RWPE1 (cell line): ENCODE measurements around the gene NACAD.

Experiments used
- CTCF ChIA-PET: fragments of 350-600 bp; sonication (Branson Sonifier 250); formaldehyde crosslinking; extraction: SDS; loops from one replicate; lab custom pipeline; 2021; lab: Yijun Ruan, JAX
- POLR2A ChIA-PET: fragments of 400-600 bp; formaldehyde crosslinking; extraction: SDS; loops from one replicate; lab custom pipeline; 2020; ENCODE audit warnings: antibody characterized with exemption; ENCODE audit not compliant: low non-redundant PET; lab: Yijun Ruan, JAX
- DNase-seq: peaks from one replicate; pipeline ENCODE4 v3.0.0; 2012; ENCODE audit warnings: low spot score
- H3K27ac ChIP-seq: fragments of 450-650 bp; 2 replicates; pipeline ENCODE4 v1.5.1; 2017
- TF ChIP-seq, protein P1 (sequence below): fragments of 450-650 bp; conservative IDR thresholded peaks from 2 replicates; pipeline ENCODE4 v1.5.1; 2017; ENCODE audit warnings: low read depth, mild to moderate bottlenecking

Gene NACAD

GRCh38 chr7:45061352-45061751 is 27.4 kb downstream of the NACAD start:
- H3K27ac ChIP-seq = no peak overlapping the region
- ChIA-PET CTCF (no interaction called here), POLR2A (no interaction called here)
- TF ChIP-seq, protein P1, sequence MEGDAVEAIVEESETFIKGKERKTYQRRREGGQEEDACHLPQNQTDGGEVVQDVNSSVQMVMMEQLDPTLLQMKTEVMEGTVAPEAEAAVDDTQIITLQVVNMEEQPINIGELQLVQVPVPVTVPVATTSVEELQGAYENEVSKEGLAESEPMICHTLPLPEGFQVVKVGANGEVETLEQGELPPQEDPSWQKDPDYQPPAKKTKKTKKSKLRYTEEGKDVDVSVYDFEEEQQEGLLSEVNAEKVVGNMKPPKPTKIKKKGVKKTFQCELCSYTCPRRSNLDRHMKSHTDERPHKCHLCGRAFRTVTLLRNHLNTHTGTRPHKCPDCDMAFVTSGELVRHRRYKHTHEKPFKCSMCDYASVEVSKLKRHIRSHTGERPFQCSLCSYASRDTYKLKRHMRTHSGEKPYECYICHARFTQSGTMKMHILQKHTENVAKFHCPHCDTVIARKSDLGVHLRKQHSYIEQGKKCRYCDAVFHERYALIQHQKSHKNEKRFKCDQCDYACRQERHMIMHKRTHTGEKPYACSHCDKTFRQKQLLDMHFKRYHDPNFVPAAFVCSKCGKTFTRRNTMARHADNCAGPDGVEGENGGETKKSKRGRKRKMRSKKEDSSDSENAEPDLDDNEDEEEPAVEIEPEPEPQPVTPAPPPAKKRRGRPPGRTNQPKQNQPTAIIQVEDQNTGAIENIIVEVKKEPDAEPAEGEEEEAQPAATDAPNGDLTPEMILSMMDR = no peak
- no peak for DNase-seq

GRCh38 chr7:45060295-45060694 is 28.5 kb downstream of the NACAD start:
- POLR2A ChIA-PET = no interaction called here
- no peak for DNase-seq
- H3K27ac ChIP-seq = no peak overlapping the region
- CTCF ChIA-PET = no interaction called here
- TF ChIP-seq, protein P1 = no peak

DNA sequence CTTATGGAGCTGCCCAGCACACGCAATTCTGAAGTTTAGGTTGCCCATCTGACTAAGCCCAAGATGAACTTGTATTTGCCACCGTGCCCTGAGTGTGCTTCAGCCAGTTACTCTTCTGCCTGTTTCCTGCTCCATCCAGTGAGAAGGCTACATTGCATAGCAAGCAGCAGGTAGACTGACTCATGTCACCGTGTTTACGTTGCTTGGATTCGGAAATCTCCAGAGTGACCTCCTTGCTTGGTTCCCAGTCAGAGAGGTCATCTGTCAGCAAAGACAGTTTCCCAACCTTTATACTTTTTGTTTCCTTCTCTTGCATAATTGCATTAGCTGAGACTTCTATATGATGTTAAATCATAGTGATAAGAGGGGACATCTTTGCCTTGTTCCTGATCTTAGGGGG is 30.9 kb downstream of the NACAD start:
- H3K27ac ChIP-seq = no peak overlapping the region
- POLR2A ChIA-PET = no interaction called here
- TF ChIP-seq, protein P1 = no peak
- CTCF ChIA-PET = no interaction called here
- DNase-seq = no peak

DNA sequence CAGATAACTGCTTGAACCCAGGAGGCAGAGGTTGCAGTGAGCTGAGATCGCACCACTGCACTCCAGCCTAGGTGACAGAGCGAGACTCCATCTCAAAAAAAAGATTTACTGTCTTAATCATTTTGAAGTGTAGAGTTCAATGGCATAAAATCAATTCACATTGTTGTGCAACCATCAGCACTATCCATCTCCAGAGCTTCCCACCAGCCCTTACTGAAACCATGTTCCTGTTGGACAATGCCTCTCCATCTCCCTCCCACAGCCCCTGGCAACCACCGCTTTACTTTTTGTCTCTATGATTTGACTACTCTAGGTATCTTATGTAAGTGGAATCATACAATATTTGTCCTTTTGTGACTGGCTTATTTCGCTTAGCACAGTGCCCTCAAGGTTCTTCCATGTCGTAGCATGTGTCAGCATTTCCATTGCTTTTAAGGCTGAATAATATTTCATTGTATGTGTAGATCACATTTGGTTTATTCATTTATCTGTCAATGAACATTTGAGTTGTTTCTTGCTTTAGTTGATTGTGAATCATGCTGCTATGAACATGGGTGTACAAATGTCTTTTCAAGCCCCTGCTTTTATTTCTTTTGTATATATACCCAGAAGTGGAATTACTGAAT is 33.1 kb downstream of the NACAD start:
- TF ChIP-seq, protein P1 = no peak
- ChIA-PET CTCF (interaction anchor here (0.6 kb wide), 1 partner anchor 182 kb away, joined by 3 read pairs; no protein-coding TSS in a partner anchor), POLR2A (no interaction called here)
- no peak overlapping the region for H3K27ac ChIP-seq
- no peak for DNase-seq

GRCh38 chr7:45055016-45055415 is 33.8 kb downstream of the NACAD start:
- TF ChIP-seq, protein P1 = no peak
- POLR2A ChIA-PET = no interaction called here

GRCh38 chr7:45054442-45054841 is 34.3 kb downstream of the NACAD start:
- TF ChIP-seq, protein P1 = no peak
- no peak for DNase-seq
- H3K27ac ChIP-seq = no peak overlapping the region
- CTCF ChIA-PET = no interaction called here
- POLR2A ChIA-PET = no interaction called here

More at GRCh38 chr7:45055016-45055415, 33.8 kb downstream of the NACAD start:
- no peak overlapping the region for H3K27ac ChIP-seq
- CTCF ChIA-PET = interaction anchor here (0.6 kb wide), 1 partner anchor 182 kb away, joined by 3 read pairs; no protein-coding TSS in a partner anchor
- DNase-seq = no peak
